Measurements from ENCODE around the gene MFAP2. TPM values are rescaled to one million over a fixed set of nuclear protein-coding genes. Genes with fewer than 3 reads are reported as not detected.
"Not testable (repeated sequence)": the region's sequence is repeated elsewhere in the genome, so short reads cannot be mapped to it uniquely, and the experiment has no call there.

Gene MFAP2
- total RNA-seq, 2 experiments from 2014 or later, result 0.25 TPM; not detected in 1

- CTCF ChIA-PET, result no interaction called here
- Mint-ChIP-seq H3K27ac (no peak overlapping the region), H3K27me3 (no peaks in the 10 kb centered on the region), H3K9me3 (no peaks in the 10 kb centered on the region), H3K4me3 (no peak overlapping the region), H3K36me3 (ENCODE audit: low read depth) (no peaks in the 10 kb centered on the region), H3K4me1 (no peaks in the 10 kb centered on the region)
- DNase-seq, result no peak
- POLR2A ChIA-PET, result no interaction called here
Observed at GRCh38 chr1:16972189-16972895, 8.1 kb downstream of the MFAP2 start.

GRCh38 chr1:16971341-16972188 is 8.9 kb downstream of the MFAP2 start:
- Mint-ChIP-seq H3K9me3 (no peaks in the 10 kb centered on the region), H3K4me3 (no peak overlapping the region), H3K4me1 (no peaks in the 10 kb centered on the region), H3K27ac (no peak overlapping the region), H3K36me3 (ENCODE audit: low read depth) (no peaks in the 10 kb centered on the region), H3K27me3 (no peaks in the 10 kb centered on the region)
- no peak for DNase-seq
- ChIA-PET POLR2A (no interaction called here), CTCF (no interaction called here)

GRCh38 chr1:16970132-16970910 is 10.1 kb downstream of the MFAP2 start:
- H3K27me3 Mint-ChIP-seq, result no peaks in the 10 kb centered on the region
- H3K9me3 Mint-ChIP-seq, result no peaks in the 10 kb centered on the region
- H3K27ac Mint-ChIP-seq, result no peak overlapping the region
- CTCF ChIA-PET, result interaction anchor here (0.9 kb wide), 1 partner anchor 10 kb away, joined by 4 read pairs; no protein-coding TSS in a partner anchor
- POLR2A ChIA-PET, result no interaction called here
- no peaks in the 10 kb centered on the region for H3K36me3 Mint-ChIP-seq (ENCODE audit: low read depth)
- no peak for DNase-seq
- H3K4me3 Mint-ChIP-seq, result no peak overlapping the region
- H3K4me1 Mint-ChIP-seq, result no peaks in the 10 kb centered on the region

- no peaks in the 10 kb centered on the region for H3K4me1 Mint-ChIP-seq
- POLR2A ChIA-PET, result no interaction called here
- no peak overlapping the region for H3K4me3 Mint-ChIP-seq
- H3K27me3 Mint-ChIP-seq, result no peaks in the 10 kb centered on the region
- no peaks in the 10 kb centered on the region for H3K9me3 Mint-ChIP-seq
- no peak for DNase-seq
- H3K27ac Mint-ChIP-seq, result no peak overlapping the region
- H3K36me3 Mint-ChIP-seq (ENCODE audit: low read depth), result no peaks in the 10 kb centered on the region
- CTCF ChIA-PET, result no interaction called here
Observed at GRCh38 chr1:16969651-16970050, 10.8 kb downstream of the MFAP2 start.

GRCh38 chr1:16969057-16969611 is 11.3 kb downstream of the MFAP2 start:
- Mint-ChIP-seq H3K27ac (no peak overlapping the region), H3K4me3 (no peak overlapping the region), H3K36me3 (ENCODE audit: low read depth) (no peaks in the 10 kb centered on the region), H3K27me3 (no peaks in the 10 kb centered on the region), H3K9me3 (no peaks in the 10 kb centered on the region), H3K4me1 (no peaks in the 10 kb centered on the region)
- POLR2A ChIA-PET, result no interaction called here
- no peak for DNase-seq
- CTCF ChIA-PET, result no interaction called here

GRCh38 chr1:16968372-16968771 is 12.0 kb downstream of the MFAP2 start:
- no peaks in the 10 kb centered on the region for H3K4me1 Mint-ChIP-seq
- no peak overlapping the region for H3K4me3 Mint-ChIP-seq
- H3K27ac Mint-ChIP-seq, result no peak overlapping the region
- DNase-seq, result no peak
- H3K9me3 Mint-ChIP-seq, result no peaks in the 10 kb centered on the region
- H3K27me3 Mint-ChIP-seq, result no peaks in the 10 kb centered on the region
- no peaks in the 10 kb centered on the region for H3K36me3 Mint-ChIP-seq (ENCODE audit: low read depth)
- POLR2A ChIA-PET, result no interaction called here
- CTCF ChIA-PET, result no interaction called here

GRCh38 chr1:16967962-16968361 is 12.5 kb downstream of the MFAP2 start:
- no peaks in the 10 kb centered on the region for H3K9me3 Mint-ChIP-seq
- no peaks in the 10 kb centered on the region for H3K4me1 Mint-ChIP-seq
- no peak overlapping the region for H3K27ac Mint-ChIP-seq
- no peaks in the 10 kb centered on the region for H3K27me3 Mint-ChIP-seq
- POLR2A ChIA-PET, result no interaction called here
- H3K4me3 Mint-ChIP-seq, result no peak overlapping the region
- CTCF ChIA-PET, result no interaction called here
- no peaks in the 10 kb centered on the region for H3K36me3 Mint-ChIP-seq (ENCODE audit: low read depth)
- no peak for DNase-seq

GRCh38 chr1:16967095-16967575 is 13.3 kb downstream of the MFAP2 start:
- Mint-ChIP-seq H3K4me1 (no peaks in the 10 kb centered on the region), H3K4me3 (no peak overlapping the region), H3K27me3 (no peaks in the 10 kb centered on the region), H3K9me3 (no peaks in the 10 kb centered on the region), H3K36me3 (ENCODE audit: low read depth) (no peaks in the 10 kb centered on the region), H3K27ac (no peak overlapping the region)
- ChIA-PET CTCF (interaction anchor here (1.0 kb wide), 1 partner anchor 16 kb away, joined by 4 read pairs; no protein-coding TSS in a partner anchor), POLR2A (no interaction called here)
- no peak for DNase-seq

GRCh38 chr1:16966282-16966681 is 14.1 kb downstream of the MFAP2 start:
- H3K27me3 Mint-ChIP-seq, result no peaks in the 10 kb centered on the region
- POLR2A ChIA-PET, result no interaction called here

GRCh38 chr1:16965486-16966067 is 14.8 kb downstream of the MFAP2 start:
- H3K27me3 Mint-ChIP-seq, result no peaks in the 10 kb centered on the region
- ChIA-PET CTCF (interaction anchor here (2.1 kb wide), 1 partner anchor 14 kb away, joined by 7 read pairs; no protein-coding TSS in a partner anchor), POLR2A (no interaction called here)
- H3K4me3 Mint-ChIP-seq, result no peak overlapping the region
- no peak overlapping the region for H3K27ac Mint-ChIP-seq
- H3K36me3 Mint-ChIP-seq (ENCODE audit: low read depth), result no peaks in the 10 kb centered on the region
- H3K4me1 Mint-ChIP-seq, result peaks cover 8% of the 10 kb centered on the region
- DNase-seq, result no peak
- no peaks in the 10 kb centered on the region for H3K9me3 Mint-ChIP-seq

More at GRCh38 chr1:16966282-16966681, 14.1 kb downstream of the MFAP2 start:
- H3K36me3 Mint-ChIP-seq (ENCODE audit: low read depth), result no peaks in the 10 kb centered on the region
- H3K9me3 Mint-ChIP-seq, result no peaks in the 10 kb centered on the region
- CTCF ChIA-PET, result interaction anchor here (1.0 kb wide), 1 partner anchor 15 kb away, joined by 4 read pairs; no protein-coding TSS in a partner anchor
- no peak for DNase-seq
- peaks cover 5% of the 10 kb centered on the region for H3K4me1 Mint-ChIP-seq
- no peak overlapping the region for H3K27ac Mint-ChIP-seq
- H3K4me3 Mint-ChIP-seq, result no peak overlapping the region

- CTCF ChIA-PET, result interaction anchor here (0.9 to 2.1 kb wide), 2 partner anchors 12 to 106 kb away, joined by 3 to 7 read pairs; no protein-coding TSS in a partner anchor
- H3K27me3 Mint-ChIP-seq; H3K36me3 Mint-ChIP-seq (ENCODE audit: low read depth); H3K9me3 Mint-ChIP-seq; DNase-seq; H3K4me3 Mint-ChIP-seq; POLR2A ChIA-PET; H3K27ac Mint-ChIP-seq: not testable (repeated sequence)
- H3K4me1 Mint-ChIP-seq, result peaks cover 13% of the 10 kb centered on the region
Observed at GRCh38 chr1:16964169-16964568, 16.3 kb downstream of the MFAP2 start.

GRCh38 chr1:16961297-16962133 is 18.9 kb downstream of the MFAP2 start:
- peak overlapping the region; percentile 66 for H3K4me3 Mint-ChIP-seq
- H3K36me3 Mint-ChIP-seq (ENCODE audit: low read depth), result no peaks in the 10 kb centered on the region
- DNase-seq, result no peak
- ChIA-PET CTCF (interaction anchor here (0.7 to 4.0 kb wide), 17 partner anchors 10 to 341 kb away, joined by 3 to 45 read pairs (median 4); no protein-coding TSS in a partner anchor), POLR2A (interaction anchor here (1.3 to 2.4 kb wide), 3 partner anchors 57 to 84 kb away, joined by 4 to 11 read pairs (median 4); no protein-coding TSS in a partner anchor)
- no peaks in the 10 kb centered on the region for H3K27me3 Mint-ChIP-seq
- peaks cover 13% of the 10 kb centered on the region for H3K4me1 Mint-ChIP-seq
- no peaks in the 10 kb centered on the region for H3K9me3 Mint-ChIP-seq
- peak overlapping the region; percentile 35 for H3K27ac Mint-ChIP-seq
